HCT116 (cell line): ENCODE results near the gene LYST. TPM values are rescaled to one million over a fixed set of nuclear protein-coding genes. Genes with fewer than 3 reads are reported as not detected.

Source experiments
- ATAC-seq: fragments of 200-7000 bp; cut with Tn5 transposase; 2 replicates; pipeline ENCODE4 v1.9.1; 2020; ENCODE audit warnings: mild to moderate bottlenecking, moderate library complexity
- BruUV-seq: library from RNA; stranded (reverse); fragments of 400-500 nt; replicated peaks from 2 replicates; lab custom pipeline; 2021; lab: Mats Ljungman, UMichigan
- CTCF ChIA-PET: fragments of 300-600 bp; sonication (Branson Sonifier 250); formaldehyde crosslinking; loops from one replicate; lab custom pipeline; 2021; ENCODE audit warnings: antibody characterized with exemption; lab: Charles Lee
- POLR2A ChIA-PET: fragments of 300-600, 350-600 bp; sonication (Branson Sonifier 250); formaldehyde crosslinking; loops from one replicate; lab custom pipeline; 2021; ENCODE audit warnings: antibody characterized with exemption; lab: Charles Lee
- RAD21 ChIA-PET, 2 experiments: fragments of 300-600 bp; sonication (Branson Sonifier 250); formaldehyde crosslinking; loops; one replicate each; lab custom pipeline; 2023; ENCODE audit warnings: low total read pairs in 2 of 2; ENCODE audit not compliant: uncharacterized antibody in 2 of 2, unreplicated experiment in 2 of 2, low non-redundant PET in 1 of 2; lab: Charles Lee
- DNase-seq: peaks from one replicate; pipeline ENCODE4 v3.0.0-alpha.2; 2010; ENCODE audit warnings: low read depth, low spot score
- H2AFZ ChIP-seq: fragments of 200-600 bp; shearing (Covaris generic), sonication (generic); 2 replicates; pipeline ENCODE4 v1.6.1; 2017; ENCODE audit warnings: low read depth, mixed run types, mixed read lengths, antibody characterized with exemption, low read length; ENCODE audit not compliant: poor library complexity, severe bottlenecking
- H3K27ac ChIP-seq: 2 replicates; pipeline ENCODE4 v1.5.1; 2012; ENCODE audit warnings: low read depth, low read length
- H3K27me3 ChIP-seq: fragments of 200-600 bp; sonication (generic); 2 replicates; pipeline ENCODE4 v1.6.1; 2016; ENCODE audit warnings: mixed run types, low read length, mixed read lengths; ENCODE audit not compliant: insufficient read depth
- H3K36me3 ChIP-seq, 2 experiments: fragments of 200-500 bp in 1 of 2; fragments of 200-600 bp in 1 of 2; sonication (Bioruptor generic) in 1 of 2; sonication (generic) in 1 of 2; 2 replicates each; pipeline versions ENCODE4 v1.5.1 to v1.6.1; 2014 to 2016; ENCODE audit warnings: low read length in 2 of 2, inconsistent platforms in 1 of 2, mixed read lengths in 1 of 2, mixed run types in 1 of 2; ENCODE audit not compliant: insufficient read depth in 2 of 2, control insufficient read depth in 1 of 2
- H3K4me1 ChIP-seq, 2 experiments: fragments of 200-600 bp in 1 of 2; sonication (generic) in 1 of 2; 2 replicates each; pipeline versions ENCODE4 v1.5.1 to v1.6.1; 2012 to 2017; ENCODE audit warnings: low read length in 2 of 2, inconsistent platforms in 1 of 2, mild to moderate bottlenecking in 1 of 2, mixed read lengths in 1 of 2, mixed run types in 1 of 2, moderate library complexity in 1 of 2; ENCODE audit not compliant: insufficient read depth in 2 of 2, control insufficient read depth in 1 of 2
- H3K4me2 ChIP-seq: fragments of 200-600 bp; sonication (generic); 2 replicates; pipeline ENCODE4 v1.6.1; 2017; ENCODE audit warnings: mixed run types, low read length, mixed read lengths
- H3K4me3 ChIP-seq, 2 experiments: fragments of 200-600 bp in 1 of 2; sonication (generic) in 1 of 2; replicated peaks in 1 of 2; 2 replicates each; pipeline ENCODE4 v1.5.1; 2011 to 2016; ENCODE audit warnings: low read length in 2 of 2, control low read depth in 1 of 2, low read depth in 1 of 2, mild to moderate bottlenecking in 1 of 2, mixed read lengths in 1 of 2, mixed run types in 1 of 2
- H3K79me2 ChIP-seq: fragments of 200-600 bp; sonication (generic); 2 replicates; pipeline ENCODE4 v1.6.1; 2017; ENCODE audit warnings: mild to moderate bottlenecking, mixed run types, low read length, moderate library complexity, mixed read lengths; ENCODE audit not compliant: insufficient read depth
- H3K9ac ChIP-seq: fragments of 200-600 bp; sonication (generic); 2 replicates; pipeline ENCODE4 v1.6.1; 2016; ENCODE audit warnings: low read length, mixed read lengths
- H3K9me2 ChIP-seq: fragments of 200-600 bp; sonication (generic), shearing (Covaris generic); 2 replicates; pipeline ENCODE4 v1.6.1; 2017; ENCODE audit warnings: mixed run types, mild to moderate bottlenecking, moderate library complexity; ENCODE audit not compliant: insufficient read depth
- H3K9me3 ChIP-seq, 2 experiments: fragments of 200-500 bp in 1 of 2; fragments of 200-600 bp in 1 of 2; sonication (Bioruptor generic) in 1 of 2; sonication (generic) in 1 of 2; 2 replicates each; pipeline ENCODE4 v1.6.1; 2014 to 2017; ENCODE audit warnings: low read length in 2 of 2, mixed read lengths in 2 of 2, inconsistent platforms in 1 of 2, low read depth in 1 of 2, mild to moderate bottlenecking in 1 of 2, mixed run types in 1 of 2, moderate library complexity in 1 of 2; ENCODE audit not compliant: control insufficient read depth in 1 of 2, insufficient read depth in 1 of 2
- H4K20me1 ChIP-seq: fragments of 200-600 bp; sonication (generic), shearing (Covaris generic); 2 replicates; pipeline ENCODE4 v1.6.1; 2017; ENCODE audit warnings: mixed run types, mild to moderate bottlenecking, moderate library complexity; ENCODE audit not compliant: insufficient read depth
- CEBPB ChIP-seq: IDR thresholded peaks from 2 replicates; pipeline ENCODE4 v1.6.1; 2012; ENCODE audit warnings: low read depth
- ELF1 ChIP-seq: IDR thresholded peaks from 2 replicates; pipeline ENCODE4 v1.6.1; 2012; ENCODE audit warnings: low read depth, borderline replicate concordance
- EZH2 ChIP-seq: fragments of 200-600 bp; sonication (generic); IDR thresholded peaks from 2 replicates; pipeline ENCODE4 v1.6.1; 2017; ENCODE audit warnings: antibody characterized with exemption, mixed run types
- EZH2phosphoT487 ChIP-seq: fragments of 200-600 bp; IDR thresholded peaks from 2 replicates; pipeline ENCODE4 v1.6.1; 2018; ENCODE audit warnings: antibody characterized with exemption, borderline replicate concordance
- FOSL1 ChIP-seq: IDR thresholded peaks from 2 replicates; pipeline ENCODE4 v1.6.1; 2012; ENCODE audit warnings: low read depth
- JUND ChIP-seq: IDR thresholded peaks from 2 replicates; pipeline ENCODE4 v1.6.1; 2012
- MAX ChIP-seq: IDR thresholded peaks from 2 replicates; pipeline ENCODE4 v1.6.1; 2012
- SRF ChIP-seq: IDR thresholded peaks from 2 replicates; pipeline ENCODE4 v1.6.1; 2012; ENCODE audit warnings: low read depth
- ZNF274 ChIP-seq: fragments of 200-500 bp; sonication (Bioruptor generic); IDR thresholded peaks from 2 replicates; pipeline ENCODE4 v1.6.1; 2014; ENCODE audit warnings: mild to moderate bottlenecking, low read depth, low read length, inconsistent platforms
- intact Hi-C: fragments of 100-400 bp; cut with micrococcal nuclease; formaldehyde crosslinking; loops from 2 replicates; pipeline ENCODE4 v1.10.0; 2022
- total RNA-seq: library from RNA; stranded (reverse); gene quantifications from one replicate; pipeline ENCODE4 v1.2.1, GENCODE V29; 2021; ENCODE audit not compliant: unreplicated experiment
- TF ChIP-seq, protein P1 (sequence below), 3 experiments: fragments of 200-600 bp in 1 of 3; sonication (generic) in 1 of 3; IDR thresholded peaks in 2 of 3; conservative IDR thresholded peaks in 1 of 3; 2 replicates each; pipeline ENCODE4 v1.5.1; 2012 to 2017; ENCODE audit warnings: low read depth in 2 of 3, low read length in 2 of 3, antibody characterized with exemption in 1 of 3, borderline replicate concordance in 1 of 3, control low read depth in 1 of 3, mild to moderate bottlenecking in 1 of 3, mixed read lengths in 1 of 3, mixed run types in 1 of 3, moderate library complexity in 1 of 3; ENCODE audit not compliant: insufficient read depth in 1 of 3

LYST gene
- total RNA-seq, 1 experiment from 2014 or later, result 6.6 TPM

DNA sequence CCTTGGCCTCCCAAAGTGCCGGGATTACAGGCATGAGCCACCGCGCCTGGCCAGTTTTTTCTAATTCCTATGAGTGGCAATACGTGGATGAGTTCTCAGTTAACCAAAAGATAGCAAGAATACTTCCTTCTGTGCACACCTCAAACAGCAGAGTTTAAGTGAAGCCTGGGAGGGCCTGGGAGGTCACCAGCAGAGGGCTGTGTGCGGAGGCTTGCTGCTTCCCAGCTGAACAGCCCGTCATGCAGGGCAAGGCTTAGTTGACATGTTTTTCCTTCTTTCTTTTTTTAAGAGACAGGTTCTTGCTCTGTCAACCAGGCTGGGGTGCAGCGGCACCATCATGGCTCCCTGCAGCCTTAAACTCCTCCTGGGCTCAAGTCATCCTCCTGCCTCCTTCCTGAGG is 234.9 kb downstream of the LYST start:
- POLR2A ChIA-PET, result no interaction called here
- ATAC-seq (no peak), DNase-seq (no peak)
- Histone ChIP-seq H3K4me2 (no peak overlapping the region), H3K27ac (no peak overlapping the region), H3K9me3 (no peaks in the 10 kb centered on the region), H3K4me3 (no peak overlapping the region), H3K4me1 (no peaks in the 10 kb centered on the region), H3K9me2 (no peaks in the 10 kb centered on the region), H3K9ac (no peak overlapping the region), H3K27me3 (no peaks in the 10 kb centered on the region), H4K20me1 (no peaks in the 10 kb centered on the region), H2AFZ (no peak overlapping the region), H3K79me2 (no peaks in the 10 kb centered on the region), H3K36me3 (no peaks in the 10 kb centered on the region)
- BruUV-seq, result no TSS peak
- intact Hi-C loops, result no loop called here
- RAD21 ChIA-PET, result no interaction called here
- CTCF ChIA-PET, result no interaction called here
- no peak for TF ChIP-seq ELF1
- TF ChIP-seq EZH2, result no peak
- no peak for TF ChIP-seq ZNF274
- no peak for TF ChIP-seq JUND
- TF ChIP-seq, protein P1, sequence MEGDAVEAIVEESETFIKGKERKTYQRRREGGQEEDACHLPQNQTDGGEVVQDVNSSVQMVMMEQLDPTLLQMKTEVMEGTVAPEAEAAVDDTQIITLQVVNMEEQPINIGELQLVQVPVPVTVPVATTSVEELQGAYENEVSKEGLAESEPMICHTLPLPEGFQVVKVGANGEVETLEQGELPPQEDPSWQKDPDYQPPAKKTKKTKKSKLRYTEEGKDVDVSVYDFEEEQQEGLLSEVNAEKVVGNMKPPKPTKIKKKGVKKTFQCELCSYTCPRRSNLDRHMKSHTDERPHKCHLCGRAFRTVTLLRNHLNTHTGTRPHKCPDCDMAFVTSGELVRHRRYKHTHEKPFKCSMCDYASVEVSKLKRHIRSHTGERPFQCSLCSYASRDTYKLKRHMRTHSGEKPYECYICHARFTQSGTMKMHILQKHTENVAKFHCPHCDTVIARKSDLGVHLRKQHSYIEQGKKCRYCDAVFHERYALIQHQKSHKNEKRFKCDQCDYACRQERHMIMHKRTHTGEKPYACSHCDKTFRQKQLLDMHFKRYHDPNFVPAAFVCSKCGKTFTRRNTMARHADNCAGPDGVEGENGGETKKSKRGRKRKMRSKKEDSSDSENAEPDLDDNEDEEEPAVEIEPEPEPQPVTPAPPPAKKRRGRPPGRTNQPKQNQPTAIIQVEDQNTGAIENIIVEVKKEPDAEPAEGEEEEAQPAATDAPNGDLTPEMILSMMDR (IDR thresholded peaks at IDR 0.05 in 2 of 3, conservative IDR thresholded peaks at IDR 0.05 in 1 of 3; ENCODE audit: borderline replicate concordance in 1 of 3, insufficient read depth in 1 of 3, low read depth in 2 of 3, low read length in 2 of 3), result no peak
- no peak for TF ChIP-seq CEBPB
- no peak for TF ChIP-seq EZH2phosphoT487
- TF ChIP-seq SRF, result no peak
- no peak for TF ChIP-seq FOSL1
- TF ChIP-seq MAX, result no peak
